GM19468 (cell line): ENCODE data around the gene TMED4.
"Not testable (repeated sequence)": the region's sequence is repeated elsewhere in the genome, so short reads cannot be mapped to it uniquely, and the experiment has no call there.

Source experiments
- ATAC-seq: cut with Tn5 transposase; IDR thresholded peaks from one replicate; pipeline ENCODE4 v1.9.1; 2021; ENCODE audit warnings: mild to moderate bottlenecking, moderate library complexity, moderate number of reproducible peaks; ENCODE audit not compliant: unreplicated experiment; ENCODE audit errors: extremely low read depth

Gene TMED4

GRCh38 chr7:44608916-44609648 is 27.1 kb upstream of the TMED4 start:
- no peak for ATAC-seq

GRCh38 chr7:44607141-44608068 is 25.4 kb upstream of the TMED4 start:
- ATAC-seq: no peak

GRCh38 chr7:44606341-44607140 is 24.5 kb upstream of the TMED4 start, which contains the start of gene OGDH:
Gene OGDH (plus strand): TSS chr7:44606627. CDS start chr7:44624344, 17,717 bp downstream.
- peak; percentile 84 for ATAC-seq

GRCh38 chr7:44604941-44605340 is 22.9 kb upstream of the TMED4 start:
- no peak for ATAC-seq

- ATAC-seq: no peak
Measured at GRCh38 chr7:44603193-44603592, 21.2 kb upstream of the TMED4 start.

- no peak for ATAC-seq
Measured at GRCh38 chr7:44602576-44602910, 20.5 kb upstream of the TMED4 start.

- ATAC-seq: no peak
Measured at GRCh38 chr7:44599222-44599621, 17.2 kb upstream of the TMED4 start.

- ATAC-seq: not testable (repeated sequence)
Measured at GRCh38 chr7:44597181-44597580, 15.2 kb upstream of the TMED4 start.

- no peak for ATAC-seq
Measured at GRCh38 chr7:44595934-44596635, 14.1 kb upstream of the TMED4 start.

GRCh38 chr7:44590910-44591309 is 8.9 kb upstream of the TMED4 start:
- ATAC-seq: no peak

- no peak for ATAC-seq
Measured at GRCh38 chr7:44587843-44588711, 6.0 kb upstream of the TMED4 start.

- ATAC-seq: no peak
Measured at GRCh38 chr7:44583146-44583865, 1.3 kb upstream of the TMED4 start.

- no peak for ATAC-seq
Measured at GRCh38 chr7:44580945-44581878, 819 bp downstream of the TMED4 start.

- ATAC-seq: no peak
Measured at GRCh38 chr7:44576228-44576627, 5.8 kb downstream of the TMED4 start.

GRCh38 chr7:44575054-44575453 is 7.0 kb downstream of the TMED4 start:
- ATAC-seq: no peak

- ATAC-seq: no peak
Measured at GRCh38 chr7:44574287-44574872, 7.7 kb downstream of the TMED4 start.
